A549 (cell line): ENCODE results near the gene TOX4. TPM values are rescaled to one million over a fixed set of nuclear protein-coding genes. Genes with fewer than 3 reads are reported as not detected.

Experiments
- ATAC-seq, 2 experiments: fragments of 200-7000 bp in 1 of 2; fragments of >200 bp in 1 of 2; cut with Nextera tagmentation in 1 of 2; cut with Tn5 transposase in 1 of 2; 3 replicates each; pipeline versions ENCODE4 v1.8.0 to v1.9.1; 2018 to 2020; ENCODE audit warnings: mild to moderate bottlenecking in 1 of 2, moderate library complexity in 1 of 2
- CTCF ChIA-PET: fragments of 300-600 bp; sonication (Branson Sonifier 250); formaldehyde crosslinking; extraction: SDS; loops from one replicate; lab custom pipeline; 2021; ENCODE audit warnings: antibody characterized with exemption, inconsistent platforms; lab: Yijun Ruan, JAX
- POLR2A ChIA-PET: fragments of 350-600 bp; formaldehyde crosslinking; extraction: SDS; loops from one replicate; lab custom pipeline; 2021; ENCODE audit warnings: antibody characterized with exemption, inconsistent platforms; lab: Yijun Ruan, JAX
- DNase-seq, 2 experiments: peaks; one replicate each; pipeline versions ENCODE4 v3.0.0 to v3.0.0-alpha.2; 2011 to 2016; ENCODE audit warnings: low read depth in 1 of 2, low spot score in 1 of 2
- FAIRE-seq: peaks from 2 replicates; lab custom pipeline; 2011; peaks lifted over from hg19 to GRCh38; lab: Jason Lieb, UNC
- H3K27ac ChIP-seq, 2 experiments: fragments of >200 bp; sonication (Bioruptor Twin); formaldehyde crosslinking; 3 replicates each; pipeline ENCODE4 v1.5.1; 2016 to 2017
- H3K4me1 ChIP-seq: fragments of >200 bp; sonication (Bioruptor Twin); formaldehyde crosslinking; 3 replicates; pipeline ENCODE4 v1.6.1; 2016
- H3K4me2 ChIP-seq: fragments of >200 bp; sonication (Bioruptor Twin); formaldehyde crosslinking; 3 replicates; pipeline ENCODE4 v1.6.1; 2016
- H3K4me3 ChIP-seq: fragments of >200 bp; sonication (Bioruptor Twin); formaldehyde crosslinking; 3 replicates; pipeline ENCODE4 v1.5.1; 2016
- H3K9me3 ChIP-seq: fragments of >200 bp; sonication (Bioruptor Twin); formaldehyde crosslinking; 3 replicates; pipeline ENCODE4 v1.6.1; 2016
- CTCF ChIP-seq: fragments of >200 bp; sonication (Bioruptor Twin); formaldehyde crosslinking; IDR thresholded peaks from 3 replicates; pipeline ENCODE4 v1.5.1; 2016
- E2F6 ChIP-seq: IDR thresholded peaks from 2 replicates; pipeline ENCODE4 v1.6.1; 2012; ENCODE audit warnings: low read depth, borderline replicate concordance
- EHMT2 ChIP-seq: fragments of 200-600 bp; sonication (generic); IDR thresholded peaks from 2 replicates; pipeline ENCODE4 v1.6.1; 2016; ENCODE audit warnings: antibody characterized with exemption, low read depth, mild to moderate bottlenecking, moderate library complexity
- HEYL ChIP-seq: fragments of 250-450 bp; sonication (Bioruptor Pico); IDR thresholded peaks from 2 replicates; pipeline ENCODE4 v1.8.0; 2021; ENCODE audit warnings: mild to moderate bottlenecking, moderate library complexity
- MAFK ChIP-seq: fragments of 450-650 bp; IDR thresholded peaks from 2 replicates; pipeline ENCODE4 v1.6.1; 2014; ENCODE audit not compliant: partially characterized antibody
- MYC ChIP-seq: IDR thresholded peaks from 2 replicates; pipeline ENCODE4 v1.6.1; 2012; ENCODE audit warnings: mild to moderate bottlenecking, inconsistent platforms, low read length, improper control_type of control experiment, borderline replicate concordance
- NR3C1 ChIP-seq: fragments of >200 bp; sonication (Bioruptor Twin); formaldehyde crosslinking; IDR thresholded peaks from 3 replicates; pipeline ENCODE4 v1.6.1; 2017
- PHF8 ChIP-seq: fragments of 200-600 bp; sonication (generic); IDR thresholded peaks from 2 replicates; pipeline ENCODE4 v1.6.1; 2016; ENCODE audit warnings: low read depth, mild to moderate bottlenecking, antibody characterized with exemption, moderate library complexity, borderline replicate concordance
- POLR2A ChIP-seq: IDR thresholded peaks from 2 replicates; pipeline ENCODE4 v1.6.1; 2012; ENCODE audit warnings: mild to moderate bottlenecking, low read length
- RAD21 ChIP-seq, 2 experiments: fragments of >200 bp in 1 of 2; sonication (Bioruptor Twin) in 1 of 2; formaldehyde crosslinking in 1 of 2; IDR thresholded peaks in 1 of 2; conservative IDR thresholded peaks in 1 of 2; 2 replicates in 1 of 2; 3 replicates in 1 of 2; pipeline ENCODE4 v1.6.1; 2012 to 2018; ENCODE audit warnings: inconsistent platforms in 1 of 2
- RARB ChIP-seq: fragments of 250-450 bp; sonication (Bioruptor Pico); IDR thresholded peaks from 2 replicates; pipeline ENCODE4 v1.8.0; 2021; ENCODE audit warnings: mild to moderate bottlenecking, moderate library complexity
- RFX5 ChIP-seq: fragments of 450-650 bp; IDR thresholded peaks from 2 replicates; pipeline ENCODE4 v1.7.1; 2014; ENCODE audit warnings: antibody characterized with exemption, mild to moderate bottlenecking, moderate library complexity
- SREBF2 ChIP-seq: fragments of 450-650 bp; IDR thresholded peaks from 2 replicates; pipeline ENCODE4 v1.6.1; 2014; ENCODE audit warnings: mild to moderate bottlenecking, moderate library complexity
- WGBS: methylation state at CpG from one replicate; pipeline ENCODE4 v1.1.6; 2017; ENCODE audit errors: missing lambda C conversion rate; 5-methylcytosine and 5-hydroxymethylcytosine counted together
- polyA plus RNA-seq, 4 experiments: library from polyadenylated mRNA; depleted of rRNA in 3 of 4; stranded (reverse); fragments of >200 nt; fragmentation: RNase III in 1 of 4; extraction: RNeasy Plus Mini Kit Qiagen cat#74134 plus additional on column Dnase treatment in 1 of 4; gene quantifications; 2 replicates in 3 of 4; 3 replicates in 1 of 4; pipeline ENCODE4 v1.2.3, GENCODE V29; 2011 to 2017
- TF ChIP-seq, protein P1 (sequence below): fragments of 250-450 bp; sonication (Bioruptor Pico); IDR thresholded peaks from 2 replicates; pipeline ENCODE4 v1.5.0; 2021; ENCODE audit warnings: mild to moderate bottlenecking, moderate library complexity, borderline replicate concordance
- TF ChIP-seq, protein P2 (sequence below): IDR thresholded peaks from 2 replicates; pipeline ENCODE4 v1.6.1; 2012
- TF ChIP-seq, protein P3 (sequence below): IDR thresholded peaks from 2 replicates; pipeline ENCODE4 v1.6.1; 2012
- TF ChIP-seq, protein P4 (sequence below): fragments of 450-650 bp; IDR thresholded peaks from 2 replicates; pipeline ENCODE4 v1.6.1; 2014; ENCODE audit warnings: antibody characterized with exemption

The TOX4 gene
- polyA plus RNA-seq, 2 of the 4 experiments (the other 2 are of a cell fraction), result 48.3 to 76.4 TPM

DNA sequence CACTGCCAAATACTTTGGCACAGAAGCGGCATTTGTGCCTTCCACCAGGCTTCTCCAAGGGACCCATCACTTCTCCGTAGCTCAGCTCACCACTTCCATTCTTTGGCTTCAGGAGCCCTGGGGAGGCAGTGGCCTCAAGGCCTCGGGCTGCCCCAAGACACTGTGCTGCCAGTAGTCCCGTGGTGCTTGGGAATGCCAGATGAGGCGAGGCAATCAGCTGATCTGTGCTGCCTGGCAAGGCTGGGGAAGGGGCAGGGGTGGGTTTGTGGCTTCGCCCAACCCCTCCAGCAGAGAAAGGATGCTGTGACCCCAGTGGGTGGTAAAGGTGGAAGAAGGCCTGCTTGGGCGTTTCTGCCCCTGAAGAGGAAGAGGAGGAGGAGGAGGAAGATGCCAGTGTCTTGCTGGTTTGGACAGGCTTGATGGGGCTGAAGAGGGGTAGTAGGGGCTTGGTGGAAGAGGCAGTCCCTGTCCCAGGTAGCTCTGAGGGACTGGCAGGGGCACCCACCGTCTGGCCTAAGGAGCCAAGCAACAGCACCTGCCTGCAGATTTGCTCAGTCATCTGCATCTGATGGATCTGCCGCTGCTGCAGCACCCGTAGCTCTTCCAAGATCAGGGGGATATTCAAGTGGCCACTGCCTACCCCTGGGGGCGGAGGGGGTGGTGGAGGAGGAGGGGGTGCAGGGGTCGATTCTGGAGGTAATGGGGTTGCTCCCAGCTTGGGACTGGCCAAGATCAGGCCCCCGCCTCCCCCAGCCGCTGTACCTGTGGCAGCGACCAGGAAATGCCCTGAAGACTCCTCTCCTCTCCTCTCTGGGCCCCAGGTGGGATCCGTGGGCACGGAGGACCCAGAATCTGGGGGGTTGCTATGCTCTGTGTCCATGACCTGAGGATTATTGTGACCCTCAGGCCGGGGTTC, 47.8 kb downstream of the TOX4 start (continued):
- TF ChIP-seq MYC, result no peak
- TF ChIP-seq, protein P1, sequence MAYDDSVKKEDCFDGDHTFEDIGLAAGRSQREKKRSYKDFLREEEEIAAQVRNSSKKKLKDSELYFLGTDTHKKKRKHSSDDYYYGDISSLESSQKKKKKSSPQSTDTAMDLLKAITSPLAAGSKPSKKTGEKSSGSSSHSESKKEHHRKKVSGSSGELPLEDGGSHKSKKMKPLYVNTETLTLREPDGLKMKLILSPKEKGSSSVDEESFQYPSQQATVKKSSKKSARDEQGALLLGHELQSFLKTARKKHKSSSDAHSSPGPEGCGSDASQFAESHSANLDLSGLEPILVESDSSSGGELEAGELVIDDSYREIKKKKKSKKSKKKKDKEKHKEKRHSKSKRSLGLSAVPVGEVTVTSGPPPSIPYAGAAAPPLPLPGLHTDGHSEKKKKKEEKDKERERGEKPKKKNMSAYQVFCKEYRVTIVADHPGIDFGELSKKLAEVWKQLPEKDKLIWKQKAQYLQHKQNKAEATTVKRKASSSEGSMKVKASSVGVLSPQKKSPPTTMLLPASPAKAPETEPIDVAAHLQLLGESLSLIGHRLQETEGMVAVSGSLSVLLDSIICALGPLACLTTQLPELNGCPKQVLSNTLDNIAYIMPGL (CRISPR knock-in tag), result no peak

- no peaks in the 10 kb centered on the region for H3K9me3 ChIP-seq
- peak overlapping the region; percentile 60 to 88 for H3K27ac ChIP-seq
- FAIRE-seq (no peak), DNase-seq (no peak), ATAC-seq (peak; percentile 14 to 15; a peak in 3 of 6 replicates)
- H3K4me1 ChIP-seq, result 0 out of 3 replicates have a peak, but pooled peaks cover 3% of the 10 kb centered on the region
- ChIA-PET CTCF (interaction anchor here (3.2 kb wide), 1 partner anchor 10 kb away, joined by 14 read pairs; no protein-coding TSS in a partner anchor), POLR2A (interaction anchor here (1.4 to 6.5 kb wide), 2 partner anchors 14 to 49 kb away, joined by 3 to 43 read pairs; partner anchors contain the start of genes METTL3 and RAB2B)
- WGBS, result 72% methylated on average over 12 of the region's 12 CpGs
- peak overlapping the region; percentile 79 for H3K4me2 ChIP-seq
- TF ChIP-seq CTCF (no peak), MAFK (no peak), HEYL (CRISPR knock-in tag) (no peak), PHF8 (no peak), RAD21 (conservative IDR thresholded peaks at IDR 0.05 in 1 of 2, IDR thresholded peaks at IDR 0.05 in 1 of 2) (no peak), NR3C1 (no peak), E2F6 (no peak)
- TF ChIP-seq, protein P2, sequence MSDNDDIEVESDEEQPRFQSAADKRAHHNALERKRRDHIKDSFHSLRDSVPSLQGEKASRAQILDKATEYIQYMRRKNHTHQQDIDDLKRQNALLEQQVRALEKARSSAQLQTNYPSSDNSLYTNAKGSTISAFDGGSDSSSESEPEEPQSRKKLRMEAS, result no peak
- TF ChIP-seq, protein P3, sequence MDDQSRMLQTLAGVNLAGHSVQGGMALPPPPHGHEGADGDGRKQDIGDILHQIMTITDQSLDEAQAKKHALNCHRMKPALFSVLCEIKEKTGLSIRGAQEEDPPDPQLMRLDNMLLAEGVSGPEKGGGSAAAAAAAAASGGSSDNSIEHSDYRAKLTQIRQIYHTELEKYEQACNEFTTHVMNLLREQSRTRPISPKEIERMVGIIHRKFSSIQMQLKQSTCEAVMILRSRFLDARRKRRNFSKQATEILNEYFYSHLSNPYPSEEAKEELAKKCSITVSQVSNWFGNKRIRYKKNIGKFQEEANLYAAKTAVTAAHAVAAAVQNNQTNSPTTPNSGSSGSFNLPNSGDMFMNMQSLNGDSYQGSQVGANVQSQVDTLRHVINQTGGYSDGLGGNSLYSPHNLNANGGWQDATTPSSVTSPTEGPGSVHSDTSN, result no peak
- H3K4me3 ChIP-seq, result peak overlapping the region; percentile 52
Observed at GRCh38 chr14:21525571-21525961, 48.6 kb downstream of the TOX4 start.

- H3K4me2 ChIP-seq, result peak within 1 kb of the TSS; percentile 79
- FAIRE-seq (no peak), ATAC-seq (peak; percentile 67 to 87; a peak in 5 of 6 replicates)
Observed at GRCh38 chr14:21525962-21526671, 49.1 kb downstream of the TOX4 start, which contains the start of gene SALL2. SALL2 (minus strand) TSS chr14:21526346; CDS start chr14:21526127, 219 bp downstream.

More at GRCh38 chr14:21525962-21526671, 49.1 kb downstream of the TOX4 start, which contains the start of gene SALL2:
- 0 out of 3 replicates have a peak, but pooled peaks cover 3% of the 10 kb centered on the region for H3K4me1 ChIP-seq
- ChIA-PET POLR2A (interaction anchor here (0.9 to 6.5 kb wide), 3 partner anchors 13 to 50 kb away, joined by 3 to 43 read pairs (median 4); partner anchors contain the start of genes METTL3 and RAB2B), CTCF (interaction anchor here (1.1 to 3.2 kb wide), 4 partner anchors 10 to 27 kb away, joined by 3 to 14 read pairs (median 5); partner anchors contain the start of gene METTL3)
- WGBS, result 20% methylated on average over 6 of the region's 43 CpGs
- TF ChIP-seq POLR2A, result peak; percentile 8; the same call in 1 of the 2 replicates
- TF ChIP-seq PHF8, result peak; percentile 27; the same call in 1 of the 2 replicates
- TF ChIP-seq, protein P4, sequence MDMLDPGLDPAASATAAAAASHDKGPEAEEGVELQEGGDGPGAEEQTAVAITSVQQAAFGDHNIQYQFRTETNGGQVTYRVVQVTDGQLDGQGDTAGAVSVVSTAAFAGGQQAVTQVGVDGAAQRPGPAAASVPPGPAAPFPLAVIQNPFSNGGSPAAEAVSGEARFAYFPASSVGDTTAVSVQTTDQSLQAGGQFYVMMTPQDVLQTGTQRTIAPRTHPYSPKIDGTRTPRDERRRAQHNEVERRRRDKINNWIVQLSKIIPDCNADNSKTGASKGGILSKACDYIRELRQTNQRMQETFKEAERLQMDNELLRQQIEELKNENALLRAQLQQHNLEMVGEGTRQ, result no peak
- no peak for TF ChIP-seq RARB
- no peak for TF ChIP-seq SREBF2
- TF ChIP-seq RFX5, result no peak
- no peak for TF ChIP-seq EHMT2
- peak; percentile 11 to 31 for DNase-seq
- no peaks in the 10 kb centered on the region for H3K9me3 ChIP-seq
- H3K4me3 ChIP-seq, result peak within 1 kb of the TSS; percentile 52
- peak within 1 kb of the TSS; percentile 60 to 88 for H3K27ac ChIP-seq
